Left lung (tissue), 10 donors: ENCODE measurements around the gene UBE2Q2. TPM values are rescaled to one million over a fixed set of nuclear protein-coding genes. Genes with fewer than 3 reads are reported as not detected.

Source experiments
- ATAC-seq: fragments of 200-7000 bp; cut with Tn5 transposase; one replicate; pipeline ENCODE4 v1.9.1; 2020; ENCODE audit warnings: moderate library complexity
- DNase-seq, 4 donors: peaks; one replicate each; pipeline ENCODE4 v3.0.0-alpha.2; 2013 to 2020
- H3K27ac ChIP-seq, 2 donors: fragments of 200-600 bp; sonication (generic) in 1 of 2; one replicate each; pipeline versions ENCODE4 v1.5.0 to v1.8.0; 2020 to 2021
- H3K27me3 ChIP-seq, 2 donors: fragments of 200-600 bp; sonication (generic) in 1 of 2; one replicate each; pipeline versions ENCODE4 v1.5.0 to v1.8.0; 2020 to 2021
- H3K36me3 ChIP-seq, 2 donors: fragments of 200-600 bp; sonication (generic) in 1 of 2; one replicate each; pipeline versions ENCODE4 v1.5.0 to v1.8.0; 2020 to 2021
- H3K4me1 ChIP-seq, 2 donors: fragments of 200-600 bp; one replicate each; pipeline ENCODE4 v1.8.0; 2021
- H3K4me3 ChIP-seq, 2 donors: fragments of 200-600 bp; sonication (generic) in 1 of 2; one replicate each; pipeline versions ENCODE4 v1.5.0 to v1.8.0; 2020 to 2021; ENCODE audit warnings: mild to moderate bottlenecking in 1 of 2
- H3K9me3 ChIP-seq, 2 donors: fragments of 200-600 bp; sonication (generic) in 1 of 2; one replicate each; pipeline versions ENCODE4 v1.5.0 to v1.8.0; 2020 to 2021
- CTCF ChIP-seq, 2 donors: fragments of 200-600 bp; sonication (generic) in 1 of 2; IDR thresholded peaks; one replicate each; pipeline versions ENCODE4 v1.5.0 to v1.8.0; 2021; ENCODE audit warnings: antibody characterized with exemption in 2 of 2
- intact Hi-C, 2 donors: fragments of 100-400 bp; cut with DNase I; formaldehyde crosslinking; loops; one replicate each; pipeline versions ENCODE4 v1.11.2 to v1.14.2; 2022
- polyA plus RNA-seq, 6 donors: library from polyadenylated mRNA; unstranded; fragments of 120-200 nt; gene quantifications; one replicate each; pipeline ENCODE4 v1.2.1, GENCODE V29; 2013; ENCODE audit not compliant: insufficient read length in 6 of 6
- total RNA-seq, 2 donors: library from RNA; stranded (reverse); fragmentation: NEBNext Ultra II Directional; extraction: Animal tissue kit (Norgen Biotek cat#: 25700); gene quantifications; one replicate each; pipeline ENCODE4 v1.2.1, GENCODE V29; 2021
- donor health status: DM: no; HTN: yes; CAD: no.
- donor health status: DM: no; HTN: no; CAD: no.

The UBE2Q2 gene
- total and polyA plus RNA-seq, 8 donors = 30.4 to 64.6 (median 53.1) TPM

- ATAC-seq = no peak
- no peaks in the 10 kb centered on the region for H3K36me3 ChIP-seq
- intact Hi-C loops = no loop called here
- no peak for DNase-seq
- no peaks in the 10 kb centered on the region for H3K27me3 ChIP-seq
- no peak overlapping the region for H3K27ac ChIP-seq
- no peak overlapping the region for H3K4me3 ChIP-seq
- no peaks in the 10 kb centered on the region for H3K4me1 ChIP-seq
- H3K9me3 ChIP-seq = no peaks in the 10 kb centered on the region
- no peak for TF ChIP-seq CTCF (IDR thresholded peaks at IDR 0.05)
These were observed 32.3 kb upstream of the UBE2Q2 start for GRCh38 chr15:75810874-75811498.

DNA sequence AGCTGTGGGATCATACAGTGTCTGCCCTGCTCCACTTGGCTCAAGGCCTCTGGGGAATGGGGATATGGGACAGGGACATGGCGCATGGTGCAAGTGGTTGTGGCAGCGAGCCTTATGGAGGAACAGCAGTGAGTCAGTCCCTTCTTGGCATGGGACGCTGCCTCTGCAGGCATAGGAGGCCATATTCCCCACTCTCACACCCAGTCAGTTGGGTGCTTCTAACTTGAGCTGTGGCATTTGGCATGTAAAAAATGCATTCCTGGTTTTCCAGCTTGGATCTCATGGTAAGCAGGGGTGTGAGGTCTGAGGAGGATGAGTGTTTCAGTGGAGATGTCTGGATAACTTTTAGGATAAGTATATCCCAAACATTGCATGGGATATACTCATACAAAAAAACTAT, 31.6 kb upstream of the UBE2Q2 start:
- ATAC-seq (no peak), DNase-seq (no peak)
- Histone ChIP-seq H3K4me3 (no peak overlapping the region), H3K9me3 (no peaks in the 10 kb centered on the region), H3K27ac (no peak overlapping the region), H3K4me1 (no peaks in the 10 kb centered on the region), H3K36me3 (no peaks in the 10 kb centered on the region), H3K27me3 (no peaks in the 10 kb centered on the region)
- intact Hi-C loops = no loop called here
- no peak for TF ChIP-seq CTCF (IDR thresholded peaks at IDR 0.05)

DNA sequence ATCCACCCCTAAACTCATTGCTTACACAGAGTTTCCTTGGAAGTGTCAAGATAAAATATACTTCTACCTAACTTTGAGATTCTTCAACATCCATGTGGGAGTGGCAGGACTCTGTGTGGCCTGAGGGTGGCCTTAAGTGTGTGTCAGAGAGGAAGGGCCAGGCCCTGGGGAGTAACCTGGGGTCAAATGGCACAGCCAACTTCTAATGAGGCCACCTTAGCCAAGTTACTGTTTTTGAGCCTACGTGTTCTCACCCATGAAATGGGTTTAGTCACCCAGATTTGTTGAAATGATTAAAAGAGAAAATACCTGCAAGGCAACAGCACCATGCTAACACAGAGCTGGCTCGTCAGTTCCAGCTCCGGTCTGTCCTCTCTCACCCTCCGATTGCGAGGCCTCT, 28.5 kb upstream of the UBE2Q2 start:
- Histone ChIP-seq H3K36me3 (no peaks in the 10 kb centered on the region), H3K27me3 (no peaks in the 10 kb centered on the region), H3K27ac (no peak overlapping the region), H3K4me1 (no peaks in the 10 kb centered on the region), H3K4me3 (no peak overlapping the region), H3K9me3 (no peaks in the 10 kb centered on the region)
- intact Hi-C loops = no loop called here
- TF ChIP-seq CTCF (IDR thresholded peaks at IDR 0.05) = no peak
- no peak for ATAC-seq
- DNase-seq = no peak

GRCh38 chr15:75815811-75816719, 27.2 kb upstream of the UBE2Q2 start:
- Histone ChIP-seq H3K4me3 (no peak overlapping the region), H3K27ac (no peak overlapping the region), H3K36me3 (no peaks in the 10 kb centered on the region), H3K27me3 (no peaks in the 10 kb centered on the region), H3K9me3 (no peaks in the 10 kb centered on the region), H3K4me1 (no peaks in the 10 kb centered on the region)
- DNase-seq (no peak), ATAC-seq (no peak)
- intact Hi-C loops = no loop called here
- no peak for TF ChIP-seq CTCF (IDR thresholded peaks at IDR 0.05)

GRCh38 chr15:75817138-75817935, 25.9 kb upstream of the UBE2Q2 start:
- peak overlapping the region; percentile 3 to 10 for H3K4me3 ChIP-seq
- no peak for ATAC-seq

More at GRCh38 chr15:75817138-75817935, 25.9 kb upstream of the UBE2Q2 start:
- H3K27ac ChIP-seq = no peak overlapping the region
- no peaks in the 10 kb centered on the region for H3K4me1 ChIP-seq
- no peaks in the 10 kb centered on the region for H3K9me3 ChIP-seq
- H3K27me3 ChIP-seq = no peaks in the 10 kb centered on the region
- no peak for DNase-seq
- H3K36me3 ChIP-seq = no peaks in the 10 kb centered on the region
- no peak for TF ChIP-seq CTCF (IDR thresholded peaks at IDR 0.05)
- intact Hi-C loops = no loop called here
